ENCODE measurements around the gene HGF.

HGF gene

DNA sequence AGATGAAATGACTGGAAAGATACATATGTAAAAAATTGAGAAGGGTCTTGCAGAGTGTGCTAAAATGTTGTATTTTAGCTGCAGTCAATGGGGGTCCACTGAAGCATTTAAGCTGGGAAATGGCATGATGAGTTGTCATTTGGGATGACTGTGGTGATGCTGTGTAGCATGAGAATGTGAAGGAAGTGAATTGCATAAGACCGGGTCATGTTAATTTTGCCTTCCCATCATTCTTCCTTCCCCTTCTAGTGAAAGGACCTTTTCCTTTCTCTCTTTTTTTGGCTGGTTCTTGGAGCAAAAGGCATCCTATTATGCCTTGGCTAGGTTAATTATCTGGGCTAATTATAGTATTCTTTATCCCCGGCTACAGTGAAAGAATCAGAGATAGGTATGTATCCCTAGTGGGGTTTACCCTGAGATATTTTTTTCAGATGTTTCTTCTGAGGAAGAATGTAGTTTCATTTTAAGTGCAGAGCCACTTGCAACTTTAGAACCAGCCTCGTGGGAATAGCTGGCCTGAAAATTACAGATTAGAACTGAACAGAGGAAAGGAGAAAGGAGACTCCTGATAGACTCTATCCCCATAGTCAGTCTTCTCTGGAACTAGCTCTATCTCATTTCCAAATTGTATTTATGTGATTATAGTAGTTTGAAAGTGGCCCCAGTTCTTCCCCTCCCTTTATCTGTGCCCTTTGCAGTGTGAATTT lies 93.6 kb downstream of the HGF start:
- DNase-seq = peak; percentile 23

DNA sequence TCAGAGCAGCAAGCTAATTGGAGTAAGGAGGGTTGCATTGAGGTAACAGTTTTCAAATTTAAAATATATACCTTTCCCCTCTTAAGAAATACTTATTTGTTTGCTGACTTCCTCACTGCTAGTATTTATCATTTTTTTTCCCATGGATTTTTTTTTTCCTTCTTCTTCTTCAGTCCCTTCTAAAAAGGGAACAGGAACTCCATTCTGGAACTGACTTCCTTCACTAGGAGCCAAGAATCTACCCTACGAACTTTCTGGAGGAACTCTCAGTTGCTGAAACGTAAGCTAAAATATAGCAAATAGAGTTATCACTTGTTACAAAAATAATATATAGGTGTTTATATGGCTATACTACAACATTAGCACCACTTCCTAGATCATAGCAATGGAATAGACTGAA lies 95.4 kb downstream of the HGF start:
- DNase-seq = no peak

DNA sequence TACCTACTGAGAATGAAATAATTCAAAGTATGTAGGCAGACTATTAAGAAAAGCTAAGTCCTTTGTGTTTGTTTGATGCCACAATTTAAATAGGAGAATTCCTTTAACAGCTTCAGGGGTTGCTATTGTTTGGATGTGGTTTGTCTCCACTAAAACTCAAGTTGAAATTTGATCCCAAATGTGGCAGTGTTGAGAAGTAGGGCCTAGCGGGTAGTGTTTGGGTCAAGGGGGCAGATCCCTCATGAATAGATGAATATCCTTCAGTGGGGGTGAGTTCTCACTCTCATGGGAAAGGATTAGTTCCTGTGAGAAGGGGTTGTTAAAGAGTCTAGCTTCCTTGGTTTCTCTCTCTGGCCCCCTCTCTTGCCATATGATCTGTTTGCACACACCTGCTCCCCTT lies 97.0 kb downstream of the HGF start:
- no peak for DNase-seq

- no peak for DNase-seq
Measured at GRCh38 chr7:81669476-81670105, 100.3 kb downstream of the HGF start.

- no peak for DNase-seq
Measured at GRCh38 chr7:81666209-81666608, 103.6 kb downstream of the HGF start.

- DNase-seq = no peak
Measured at GRCh38 chr7:81665236-81665635, 104.6 kb downstream of the HGF start.

DNA sequence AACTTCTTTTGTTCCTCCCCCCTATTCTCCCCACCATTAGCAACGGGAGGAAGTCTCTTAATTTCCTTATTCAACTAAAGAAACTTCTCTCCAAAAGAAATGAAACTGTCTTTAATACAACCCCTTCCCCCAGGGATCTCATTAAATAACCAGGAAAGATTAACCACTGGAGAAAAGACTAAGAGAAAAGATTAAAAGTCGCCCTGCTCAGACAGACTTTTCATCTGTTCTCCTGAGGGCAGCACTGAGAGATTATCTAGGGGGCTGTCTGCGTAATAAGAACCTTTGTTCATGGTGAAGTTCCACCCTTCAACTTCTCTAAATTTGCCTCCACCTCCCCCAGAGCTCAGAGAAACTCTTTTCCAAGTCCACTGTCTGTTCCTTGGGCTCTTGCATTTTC lies 105.5 kb downstream of the HGF start:
- DNase-seq = no peak

- DNase-seq = no peak
Measured at GRCh38 chr7:81662531-81662930, 107.3 kb downstream of the HGF start.

GRCh38 chr7:81659697-81660395 lies 110.0 kb downstream of the HGF start:
- DNase-seq = no peak

- DNase-seq = no peak
Measured at GRCh38 chr7:81657551-81657950, 112.3 kb downstream of the HGF start.

- DNase-seq = no peak
Measured at GRCh38 chr7:81655271-81655670, 114.6 kb downstream of the HGF start.

DNA sequence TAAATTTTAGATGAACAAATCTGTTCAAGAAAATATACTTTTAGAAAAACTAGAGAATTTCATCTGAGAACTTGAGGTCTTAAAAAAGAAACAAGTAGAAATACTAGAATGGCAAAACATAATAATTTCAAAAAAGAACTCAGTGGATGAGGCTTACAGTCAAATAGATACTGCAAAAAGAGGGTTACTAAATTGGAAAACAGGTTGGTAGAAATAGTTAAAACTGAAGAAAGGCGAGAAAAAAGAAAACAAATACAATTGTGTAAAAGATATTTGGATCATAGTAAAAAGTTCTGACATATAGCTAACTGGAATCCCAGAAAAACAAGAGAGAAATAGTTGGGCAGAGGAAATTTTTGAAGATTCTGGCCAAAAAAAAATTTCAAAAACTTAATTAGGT lies 117.6 kb downstream of the HGF start:
- no peak for DNase-seq
